IMR-90 (cell line): ENCODE data around the gene NUDT16.

Experiments used
- BHLHE40 ChIP-seq: fragments of 150-350 bp; IDR thresholded peaks from 2 replicates; pipeline ENCODE4 v1.6.1; 2016; ENCODE audit warnings: mild to moderate bottlenecking, low read depth, low read length
- CEBPB ChIP-seq: IDR thresholded peaks from 2 replicates; pipeline ENCODE4 v1.6.1; 2012; ENCODE audit warnings: low read depth, low read length, improper control_type of control experiment
- CHD1 ChIP-seq: IDR thresholded peaks from 2 replicates; pipeline ENCODE4 v1.6.1; 2012; ENCODE audit warnings: low read depth, low read length, improper control_type of control experiment
- MAFK ChIP-seq: IDR thresholded peaks from 2 replicates; pipeline ENCODE4 v1.6.1; 2012; ENCODE audit warnings: low read depth, low read length, improper control_type of control experiment
- POLR2A ChIP-seq: IDR thresholded peaks from 2 replicates; pipeline ENCODE4 v1.6.1; 2012; ENCODE audit warnings: mild to moderate bottlenecking, low read depth, low read length
- RAD21 ChIP-seq: IDR thresholded peaks from 2 replicates; pipeline ENCODE4 v1.6.1; 2012; ENCODE audit warnings: low read length, improper control_type of control experiment
- RCOR1 ChIP-seq: IDR thresholded peaks from 2 replicates; pipeline ENCODE4 v1.6.1; 2012; ENCODE audit warnings: mild to moderate bottlenecking, low read length, improper control_type of control experiment; ENCODE audit not compliant: insufficient replicate concordance
- USF2 ChIP-seq: fragments of 150-350 bp; IDR thresholded peaks from 2 replicates; pipeline ENCODE4 v1.6.1; 2017; ENCODE audit warnings: mild to moderate bottlenecking, antibody characterized with exemption, low read length, low read depth
- TF ChIP-seq, protein P1 (sequence below): conservative IDR thresholded peaks from 2 replicates; pipeline ENCODE4 v1.5.1; 2012; ENCODE audit warnings: mild to moderate bottlenecking, low read depth, low read length, improper control_type of control experiment

DNA sequence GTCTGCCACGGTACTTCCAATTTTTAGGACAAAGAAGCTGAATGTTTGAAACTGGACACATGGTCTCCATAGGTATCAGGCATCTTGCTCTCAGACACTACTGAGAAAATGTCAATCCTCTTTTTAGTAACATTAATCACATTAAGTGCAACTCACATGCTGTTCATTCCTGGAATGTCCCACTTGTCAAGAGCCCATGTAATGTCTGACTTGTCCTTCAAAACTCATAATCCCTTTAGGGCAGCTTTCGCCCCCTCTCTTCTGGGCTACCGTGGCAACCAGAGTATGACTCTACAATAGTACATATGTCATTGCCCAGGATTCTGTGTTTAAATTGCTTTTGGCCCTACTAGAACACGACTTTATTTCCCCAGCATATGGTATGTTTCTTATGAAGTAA lies 12.3 kb downstream of the NUDT16 start:
- no peak for TF ChIP-seq CEBPB
- no peak for TF ChIP-seq POLR2A
- TF ChIP-seq, protein P1, sequence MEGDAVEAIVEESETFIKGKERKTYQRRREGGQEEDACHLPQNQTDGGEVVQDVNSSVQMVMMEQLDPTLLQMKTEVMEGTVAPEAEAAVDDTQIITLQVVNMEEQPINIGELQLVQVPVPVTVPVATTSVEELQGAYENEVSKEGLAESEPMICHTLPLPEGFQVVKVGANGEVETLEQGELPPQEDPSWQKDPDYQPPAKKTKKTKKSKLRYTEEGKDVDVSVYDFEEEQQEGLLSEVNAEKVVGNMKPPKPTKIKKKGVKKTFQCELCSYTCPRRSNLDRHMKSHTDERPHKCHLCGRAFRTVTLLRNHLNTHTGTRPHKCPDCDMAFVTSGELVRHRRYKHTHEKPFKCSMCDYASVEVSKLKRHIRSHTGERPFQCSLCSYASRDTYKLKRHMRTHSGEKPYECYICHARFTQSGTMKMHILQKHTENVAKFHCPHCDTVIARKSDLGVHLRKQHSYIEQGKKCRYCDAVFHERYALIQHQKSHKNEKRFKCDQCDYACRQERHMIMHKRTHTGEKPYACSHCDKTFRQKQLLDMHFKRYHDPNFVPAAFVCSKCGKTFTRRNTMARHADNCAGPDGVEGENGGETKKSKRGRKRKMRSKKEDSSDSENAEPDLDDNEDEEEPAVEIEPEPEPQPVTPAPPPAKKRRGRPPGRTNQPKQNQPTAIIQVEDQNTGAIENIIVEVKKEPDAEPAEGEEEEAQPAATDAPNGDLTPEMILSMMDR, result no peak
- no peak for TF ChIP-seq USF2
- TF ChIP-seq MAFK, result no peak
- no peak for TF ChIP-seq BHLHE40
- TF ChIP-seq RCOR1, result no peak
- no peak for TF ChIP-seq CHD1
- no peak for TF ChIP-seq RAD21
